Uterus (tissue), 2 donors: ENCODE measurements around the gene DYNC2H1.

ENCODE experiments used
- CTCF ChIP-seq, 4 experiments: fragments of 200-600 bp in 2 of 4; fragments of 450-650 bp in 2 of 4; sonication (generic) in 2 of 4; IDR thresholded peaks; one replicate each; pipeline ENCODE4 v1.5.1; 2016 to 2019; ENCODE audit warnings: antibody characterized with exemption in 4 of 4, mild to moderate bottlenecking in 2 of 4, moderate library complexity in 1 of 4
- POLR2A ChIP-seq, 2 donors: fragments of 450-650 bp; IDR thresholded peaks; one replicate each; pipeline ENCODE4 v1.6.1; 2016; ENCODE audit warnings: antibody characterized with exemption in 2 of 2, mild to moderate bottlenecking in 1 of 2, moderate library complexity in 1 of 2

- TF ChIP-seq CTCF (IDR thresholded peaks at IDR 0.05) (no peak), POLR2A (IDR thresholded peaks at IDR 0.05) (no peak)
These were observed 144.9 kb downstream of the DYNC2H1 start for GRCh38 chr11:103254123-103254522.
